NT2/D1 (cell line): ENCODE results near the gene ST3GAL4.

Experiments
- DNase-seq: peaks from one replicate; pipeline ENCODE4 v3.0.0-alpha.2; 2011; ENCODE audit warnings: low read depth, low spot score
- H3K27me3 ChIP-seq: 2 replicates; pipeline ENCODE4 v1.6.0; 2011; ENCODE audit warnings: mild to moderate bottlenecking; ENCODE audit not compliant: insufficient read length, insufficient read depth
- H3K36me3 ChIP-seq: 2 replicates; pipeline ENCODE4 v1.6.1; 2011; ENCODE audit warnings: mild to moderate bottlenecking, low read length, mixed read lengths; ENCODE audit not compliant: insufficient read depth, insufficient read length
- H3K4me1 ChIP-seq: 2 replicates; pipeline ENCODE4 v1.5.1; 2011; ENCODE audit not compliant: insufficient read depth, insufficient read length
- H3K4me3 ChIP-seq: 2 replicates; pipeline ENCODE4 v1.5.1; 2011; ENCODE audit warnings: low read depth; ENCODE audit not compliant: insufficient read length
- H3K9ac ChIP-seq: 2 replicates; pipeline ENCODE4 v1.6.0; 2011; ENCODE audit warnings: low read depth; ENCODE audit not compliant: insufficient read length
- H3K9me3 ChIP-seq: 2 replicates; pipeline ENCODE4 v1.5.1; 2011; ENCODE audit warnings: mild to moderate bottlenecking, low read length; ENCODE audit not compliant: insufficient read depth
- SUZ12 ChIP-seq: IDR thresholded peaks from 2 replicates; pipeline ENCODE4 v1.6.1; 2011; ENCODE audit not compliant: insufficient read length, insufficient read depth; ENCODE audit errors: extremely low read depth
- YY1 ChIP-seq: IDR thresholded peaks from 2 replicates; pipeline ENCODE4 v1.6.1; 2011; ENCODE audit not compliant: insufficient read length, insufficient read depth
- ZNF274 ChIP-seq: IDR thresholded peaks from 2 replicates; pipeline ENCODE4 v1.6.1; 2011; ENCODE audit warnings: mild to moderate bottlenecking, low read depth, low read length

Gene ST3GAL4

GRCh38 chr11:126421271-126421671 lies 65.8 kb downstream of the ST3GAL4 start:
- peaks cover 2% of the 10 kb centered on the region for H3K4me1 ChIP-seq
- DNase-seq: no peak
- TF ChIP-seq YY1 (no peak), ZNF274 (no peak), SUZ12 (no peak)

DNA sequence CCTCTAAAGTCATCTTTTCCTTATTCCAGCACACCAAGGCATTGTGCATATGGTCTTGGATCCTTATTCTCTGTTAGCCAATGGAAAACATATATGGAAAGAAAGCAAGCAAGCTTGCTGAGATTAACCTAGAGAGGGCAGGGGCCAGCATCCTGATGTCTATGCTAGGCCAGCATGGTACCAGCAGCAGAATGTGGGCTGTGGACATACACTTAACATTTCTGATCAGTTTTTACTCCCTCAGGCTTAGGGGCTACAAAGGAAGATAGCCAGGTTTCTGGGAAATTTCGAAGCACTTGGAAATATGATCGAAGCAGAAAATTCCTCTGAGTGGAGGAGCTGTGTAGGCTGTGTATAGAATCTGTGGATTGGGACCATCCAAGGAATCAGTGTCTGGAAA lies 67.0 kb downstream of the ST3GAL4 start:
- H3K9ac ChIP-seq: no peak overlapping the region
- no peaks in the 10 kb centered on the region for H3K9me3 ChIP-seq
- DNase-seq: no peak
- H3K36me3 ChIP-seq: peaks cover 3% of the 10 kb centered on the region
- H3K27me3 ChIP-seq: no peaks in the 10 kb centered on the region
- TF ChIP-seq ZNF274 (no peak), SUZ12 (no peak), YY1 (no peak)
- H3K4me3 ChIP-seq: no peak overlapping the region
- peaks cover 10% of the 10 kb centered on the region for H3K4me1 ChIP-seq

More at GRCh38 chr11:126421271-126421671, 65.8 kb downstream of the ST3GAL4 start:
- Histone ChIP-seq H3K9ac (no peak overlapping the region), H3K36me3 (peaks cover 3% of the 10 kb centered on the region), H3K27me3 (no peaks in the 10 kb centered on the region), H3K9me3 (no peaks in the 10 kb centered on the region), H3K4me3 (no peak overlapping the region)

DNA sequence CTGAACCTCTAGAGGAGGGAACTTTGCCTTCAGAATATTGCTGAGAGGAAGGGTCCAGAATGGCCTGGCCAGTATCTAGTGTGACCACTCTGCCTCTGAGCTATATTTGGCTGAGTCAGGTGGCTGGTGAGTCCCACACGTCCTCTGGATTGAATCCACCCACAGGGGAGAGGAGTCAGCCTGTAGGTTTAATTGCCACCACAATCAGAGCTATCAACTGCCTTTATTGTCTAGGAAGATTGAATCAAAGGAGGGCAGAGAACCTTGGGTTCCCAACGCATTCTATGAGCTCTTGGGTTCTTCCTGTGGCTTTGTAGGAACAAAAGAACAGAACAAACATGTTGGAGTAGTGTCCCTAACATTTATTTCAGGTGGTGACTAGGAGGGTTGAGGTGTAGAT lies 67.7 kb downstream of the ST3GAL4 start:
- no peak for TF ChIP-seq YY1
- no peak for TF ChIP-seq ZNF274
- TF ChIP-seq SUZ12: no peak
- H3K36me3 ChIP-seq: peaks cover 3% of the 10 kb centered on the region
- no peak for DNase-seq
- peaks cover 11% of the 10 kb centered on the region for H3K4me1 ChIP-seq
- no peaks in the 10 kb centered on the region for H3K27me3 ChIP-seq
- no peaks in the 10 kb centered on the region for H3K9me3 ChIP-seq
- H3K4me3 ChIP-seq: no peak overlapping the region
- no peak overlapping the region for H3K9ac ChIP-seq

- no peaks in the 10 kb centered on the region for H3K9me3 ChIP-seq
- no peak for DNase-seq
- TF ChIP-seq ZNF274: no peak
- peaks cover 11% of the 10 kb centered on the region for H3K4me1 ChIP-seq
- H3K36me3 ChIP-seq: peaks cover 3% of the 10 kb centered on the region
- H3K9ac ChIP-seq: no peak overlapping the region
- H3K27me3 ChIP-seq: no peaks in the 10 kb centered on the region
- H3K4me3 ChIP-seq: no peak overlapping the region
Observed at GRCh38 chr11:126423743-126424142, 68.3 kb downstream of the ST3GAL4 start.

DNA sequence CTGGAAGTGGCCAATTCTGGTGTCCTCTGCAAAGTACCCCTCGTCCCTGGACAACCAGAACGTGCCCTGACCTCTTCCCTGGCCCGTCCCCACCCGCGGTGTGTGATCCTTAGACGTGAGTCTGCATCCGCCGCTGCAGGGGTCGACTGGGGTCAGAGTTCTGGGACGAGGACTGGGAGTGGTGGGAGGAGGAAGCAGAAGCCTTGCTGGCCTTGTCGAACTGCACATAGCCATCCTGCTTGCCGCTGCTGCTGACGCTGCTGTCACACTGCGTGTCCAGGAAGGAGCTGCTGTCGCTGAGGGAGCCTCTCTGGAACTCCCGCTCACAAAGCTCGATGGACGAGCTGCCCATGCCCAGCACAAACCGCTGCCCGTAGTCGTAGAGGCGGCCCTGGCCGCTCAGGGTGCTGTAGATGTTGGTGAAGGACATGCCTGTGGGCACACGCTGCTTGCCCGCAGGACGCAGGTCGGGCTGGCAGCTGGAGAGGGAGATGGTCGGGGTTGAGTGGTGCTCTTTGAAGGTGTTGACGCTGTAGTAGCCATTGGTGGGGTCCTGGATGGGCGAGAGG lies 69.1 kb downstream of the ST3GAL4 start:
- DNase-seq: no peak

GRCh38 chr11:126426106-126426505 lies 70.6 kb downstream of the ST3GAL4 start:
- Histone ChIP-seq H3K9me3 (no peaks in the 10 kb centered on the region), H3K36me3 (peaks cover under 1% of the 10 kb centered on the region), H3K4me1 (peaks cover 11% of the 10 kb centered on the region), H3K27me3 (no peaks in the 10 kb centered on the region), H3K9ac (no peak overlapping the region), H3K4me3 (no peak overlapping the region)
- no peak for DNase-seq
- no peak for TF ChIP-seq YY1
- TF ChIP-seq ZNF274: no peak
- no peak for TF ChIP-seq SUZ12

More for the DNA sequence above, 69.1 kb downstream of the ST3GAL4 start:
- H3K4me3 ChIP-seq: no peak overlapping the region
- no peak for TF ChIP-seq SUZ12
- TF ChIP-seq YY1: no peak
- no peak for TF ChIP-seq ZNF274
- H3K27me3 ChIP-seq: no peaks in the 10 kb centered on the region
- no peak overlapping the region for H3K9ac ChIP-seq
- peaks cover 11% of the 10 kb centered on the region for H3K4me1 ChIP-seq
- H3K9me3 ChIP-seq: no peaks in the 10 kb centered on the region
- H3K36me3 ChIP-seq: peaks cover 3% of the 10 kb centered on the region

DNA sequence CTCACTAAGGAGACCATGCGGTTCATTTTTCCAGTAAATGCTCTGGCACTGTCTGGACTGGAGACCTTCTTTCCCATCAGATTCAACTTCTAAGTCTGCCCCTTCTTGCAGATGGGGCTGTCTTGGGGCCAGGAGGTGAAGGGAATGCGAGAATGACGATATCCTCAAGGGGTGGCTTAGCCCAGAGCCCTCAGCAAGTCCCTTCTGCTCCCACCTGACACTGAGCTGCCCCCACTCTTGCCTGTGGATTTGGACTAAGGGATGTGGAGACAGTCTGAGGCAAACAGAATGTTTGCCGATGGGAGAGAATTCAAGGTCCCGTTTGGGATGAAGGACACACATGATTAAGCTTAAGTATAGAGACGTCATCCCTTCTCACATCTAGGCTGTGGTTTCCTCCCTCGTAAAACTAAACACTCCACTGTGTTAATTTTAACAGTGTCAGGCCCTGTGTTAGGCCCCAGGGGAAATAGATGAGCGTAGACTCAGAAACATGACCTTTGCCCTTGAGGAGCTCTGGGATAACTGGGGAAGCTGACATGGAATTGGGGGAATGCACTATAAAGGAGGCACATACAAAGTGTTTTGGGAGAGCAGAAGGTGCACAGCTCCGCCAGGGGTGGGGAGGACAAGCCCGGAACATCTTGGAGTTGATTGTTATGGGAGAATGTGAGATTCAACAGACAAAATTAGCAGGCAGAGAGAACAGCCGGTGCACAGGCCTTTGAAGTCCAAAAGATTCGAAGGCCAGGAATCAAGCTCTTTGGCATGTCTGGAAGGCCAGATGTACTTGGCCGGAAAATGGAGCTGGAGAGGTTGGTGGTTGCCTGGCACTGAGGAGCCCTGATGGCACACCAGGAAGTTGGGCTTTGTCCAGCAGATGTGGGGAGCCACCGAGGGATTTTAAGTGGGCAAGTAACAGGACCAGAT lies 71.6 kb downstream of the ST3GAL4 start:
- H3K27me3 ChIP-seq: no peaks in the 10 kb centered on the region
- no peak overlapping the region for H3K4me3 ChIP-seq
- peaks cover 13% of the 10 kb centered on the region for H3K4me1 ChIP-seq
- DNase-seq: no peak
- no peaks in the 10 kb centered on the region for H3K9me3 ChIP-seq
- no peaks in the 10 kb centered on the region for H3K36me3 ChIP-seq
- H3K9ac ChIP-seq: no peak overlapping the region
- TF ChIP-seq SUZ12 (no peak), YY1 (no peak), ZNF274 (no peak)
